NCI-H1436 (cell line): Measurements from ENCODE around the gene ZNF222.

Source experiments
- DNase-seq: peaks from one replicate; lab custom pipeline; 2025; lab: John Stamatoyannopoulos, UW

The ZNF222 gene

GRCh38 chr19:44051650-44052402 is 26.6 kb downstream of the ZNF222 start, which contains the start of gene ZNF223:
Gene ZNF223, plus strand, starts transcription at chr19:44052036. Its CDS starts 3,141 bp downstream, at chr19:44055177.
- peak; percentile 92 for DNase-seq

- no peak for DNase-seq
These were observed 30.7 kb downstream of the ZNF222 start for GRCh38 chr19:44055870-44056269.

- no peak for DNase-seq
These were observed 34.0 kb downstream of the ZNF222 start for GRCh38 chr19:44059229-44059628.

- no peak for DNase-seq
These were observed 35.9 kb downstream of the ZNF222 start for GRCh38 chr19:44061038-44061437.

- DNase-seq: no peak
These were observed 41.1 kb downstream of the ZNF222 start for GRCh38 chr19:44066305-44066704.

- no peak for DNase-seq
These were observed 44.2 kb downstream of the ZNF222 start for GRCh38 chr19:44069415-44069814.

- DNase-seq: peak; percentile 82
These were observed 46.8 kb downstream of the ZNF222 start, which contains the start of gene ZNF284 for GRCh38 chr19:44071824-44072542. Gene ZNF284, plus strand, starts transcription at chr19:44072159. Its CDS starts 4,231 bp downstream, at chr19:44076390.

GRCh38 chr19:44072543-44073401 is 47.6 kb downstream of the ZNF222 start:
- DNase-seq: no peak

- DNase-seq: no peak
These were observed 51.1 kb downstream of the ZNF222 start for GRCh38 chr19:44076325-44076724.
